ENCODE data around the gene PHF21B. TPM values are rescaled to one million over a fixed set of nuclear protein-coding genes. Genes with fewer than 3 reads are reported as not detected.

The PHF21B gene
- total and polyA plus RNA-seq, 2 donors (not counting 3 experiments of a cell fraction or from before 2014, with no cell fraction given), result not detected

GRCh38 chr22:44847380-44847779, 162.4 kb downstream of the PHF21B start:
- Histone ChIP-seq H3K4me2 (ENCODE audit: insufficient read depth, low read length) (no peak overlapping the region), H3K79me2 (ENCODE audit: control insufficient read depth, insufficient read depth, low read length) (no peaks in the 10 kb centered on the region), H4K20me1 (replicated peaks; ENCODE audit: control insufficient read depth, extremely low read depth, insufficient read depth, low read length) (no peaks in the 10 kb centered on the region), H3K4me1 (ENCODE audit: control insufficient read depth, extremely low read depth, insufficient read depth, low read length) (no peaks in the 10 kb centered on the region), H3K4me3 (replicated peaks in 1 of 3; ENCODE audit: insufficient read depth in 1 of 3, low read depth in 1 of 3, low read length in 3 of 3) (no peak overlapping the region), H3K9me3 (replicated peaks; ENCODE audit: control insufficient read depth, insufficient read depth, low read length) (no peaks in the 10 kb centered on the region), H3K9ac (replicated peaks; ENCODE audit: extremely low read depth, insufficient read depth, low read length) (no peak overlapping the region), H3K9me1 (replicated peaks; ENCODE audit: control insufficient read depth, extremely low read depth, insufficient read depth, low read length) (no peaks in the 10 kb centered on the region), H3K36me3 (ENCODE audit: control insufficient read depth in 2 of 2, extremely low read depth in 1 of 2, insufficient read depth in 2 of 2, low read length in 2 of 2) (no peaks in the 10 kb centered on the region), H2AFZ (ENCODE audit: low read depth, low read length) (no peak overlapping the region), H3K27me3 (ENCODE audit: control insufficient read depth in 2 of 2, insufficient read depth in 2 of 2, low read length in 2 of 2) (no peaks in the 10 kb centered on the region), H3K27ac (ENCODE audit: insufficient read depth, low read depth, low read length) (no peak overlapping the region)
- TF ChIP-seq POLR2A (IDR thresholded peaks at IDR 0.05; ENCODE audit: low read depth, low read length) (no peak), FOS (IDR thresholded peaks at IDR 0.05; ENCODE audit: borderline replicate concordance, insufficient read depth, low read length) (no peak), EZH2 (IDR thresholded peaks at IDR 0.05; ENCODE audit: borderline replicate concordance, low read depth, low read length, severe bottlenecking) (no peak), MYC (IDR thresholded peaks at IDR 0.05; ENCODE audit: low read depth, low read length) (no peak), CTCF (IDR thresholded peaks at IDR 0.05; ENCODE audit: extremely low read depth in 1 of 2, insufficient read depth in 1 of 2, low read depth in 1 of 2, low read length in 2 of 2) (no peak), JUN (IDR thresholded peaks at IDR 0.05; ENCODE audit: borderline replicate concordance, insufficient read depth, insufficient read length, low read depth) (no peak)
- TF ChIP-seq, protein P1, sequence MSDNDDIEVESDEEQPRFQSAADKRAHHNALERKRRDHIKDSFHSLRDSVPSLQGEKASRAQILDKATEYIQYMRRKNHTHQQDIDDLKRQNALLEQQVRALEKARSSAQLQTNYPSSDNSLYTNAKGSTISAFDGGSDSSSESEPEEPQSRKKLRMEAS (IDR thresholded peaks at IDR 0.05; ENCODE audit: insufficient read depth, insufficient read length), result no peak
- CTCF ChIA-PET, result no interaction called here
- BruUV-seq (replicated peaks), result no TSS peak
- dilution Hi-C loops (cut with MboI; ENCODE audit: extremely low pct_ligation_motif_present, low sequenced_read_pairs), result no loop called here
- intact Hi-C loops (cut with micrococcal nuclease), result no loop called here
- DNase-seq (ENCODE audit: low read depth, low spot score) (no peak), FAIRE-seq (no peak)
- POLR2A ChIA-PET, result no interaction called here
